Cardiac ventricle fibroblast (primary cell): ENCODE results near the gene CT45A8. TPM values are rescaled to one million over a fixed set of nuclear protein-coding genes. Genes with fewer than 3 reads are reported as not detected.

Experiments
- total RNA-seq: library from RNA; depleted of rRNA; stranded (reverse); fragments of >200 nt; gene quantifications from 2 replicates; pipeline ENCODE4 v1.2.3, GENCODE V29; 2015

CT45A8 gene
- total RNA-seq, result not detected in 2 replicates

DNA sequence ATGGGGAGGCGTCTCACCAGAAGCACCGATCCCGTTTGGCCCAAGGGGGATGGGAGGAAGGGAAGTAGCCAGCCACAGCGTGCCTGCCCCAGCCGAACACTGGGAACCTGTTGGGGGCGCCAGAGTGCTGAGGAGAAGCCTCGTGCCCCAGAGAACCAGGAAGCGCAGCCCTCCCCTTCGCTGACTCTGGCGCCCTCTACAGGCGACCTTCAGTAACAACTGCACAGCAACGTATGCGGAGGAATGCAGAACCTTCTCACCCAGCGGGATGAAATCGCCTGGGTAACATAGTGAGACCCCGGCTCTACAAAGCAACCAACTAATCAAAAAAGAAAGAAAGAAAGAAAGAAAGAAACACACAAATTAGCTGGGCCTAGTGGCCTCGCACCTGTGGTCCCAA is at the start of gene CT45A8:
Gene CT45A8 (minus strand): TSS at position 101 of the 400 bp plus-strand sequence. CDS start 3,755 bp downstream, outside the sequence.

DNA sequence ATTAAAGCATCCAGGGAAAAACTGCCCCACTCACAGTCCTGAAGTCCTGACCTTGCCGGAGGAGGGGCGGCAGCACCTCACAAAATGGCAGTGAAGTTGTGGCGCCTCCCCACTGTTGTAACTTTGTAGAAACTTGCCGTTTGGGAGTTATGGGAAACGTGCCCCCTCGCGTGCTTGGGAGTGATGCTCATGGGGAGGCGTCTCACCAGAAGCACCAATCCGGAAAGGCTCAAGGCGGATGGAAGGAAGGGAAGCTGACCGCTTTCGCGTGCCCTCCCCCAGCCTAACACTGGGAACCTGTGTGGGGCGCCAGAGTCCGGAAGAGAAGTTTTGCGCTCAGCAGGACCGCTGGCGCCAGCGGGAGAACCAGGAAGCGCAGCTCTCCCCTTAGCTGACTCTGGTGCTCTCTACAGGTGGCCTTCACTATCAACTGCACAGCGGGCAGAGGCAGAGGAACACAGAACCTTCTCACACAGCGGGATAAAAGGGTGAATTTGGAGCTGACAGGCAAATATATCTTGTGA is 39.0 kb upstream of the CT45A8 start, which contains the start of the genes CT45A10 and SAGE1:
Gene CT45A10 (minus strand): TSS at position 151 of the 524 bp plus-strand sequence. CDS start 8,100 bp downstream, outside the sequence.
Gene SAGE1 (plus strand): TSS at position 423 of the 524 bp plus-strand sequence. CDS start 2,527 bp downstream, outside the sequence.

GRCh38 chrX:135871712-135872111 is 17.4 kb upstream of the CT45A8 start, which contains the start of gene CT45A9:
TSS of gene CT45A9 (minus strand) at chrX:135871812. CDS start at chrX:135868061, 3,751 bp downstream.

GRCh38 chrX:135837180-135837579 is 17.2 kb downstream of the CT45A8 start, which contains the start of gene CT45A7:
TSS of gene CT45A7 (minus strand) at chrX:135837280. CDS start at chrX:135833533, 3,747 bp downstream.

GRCh38 chrX:135819912-135820311 is 34.4 kb downstream of the CT45A8 start, which contains the start of gene CT45A2:
TSS of gene CT45A2 (minus strand) at chrX:135820012. CDS start at chrX:135816265, 3,747 bp downstream.

DNA sequence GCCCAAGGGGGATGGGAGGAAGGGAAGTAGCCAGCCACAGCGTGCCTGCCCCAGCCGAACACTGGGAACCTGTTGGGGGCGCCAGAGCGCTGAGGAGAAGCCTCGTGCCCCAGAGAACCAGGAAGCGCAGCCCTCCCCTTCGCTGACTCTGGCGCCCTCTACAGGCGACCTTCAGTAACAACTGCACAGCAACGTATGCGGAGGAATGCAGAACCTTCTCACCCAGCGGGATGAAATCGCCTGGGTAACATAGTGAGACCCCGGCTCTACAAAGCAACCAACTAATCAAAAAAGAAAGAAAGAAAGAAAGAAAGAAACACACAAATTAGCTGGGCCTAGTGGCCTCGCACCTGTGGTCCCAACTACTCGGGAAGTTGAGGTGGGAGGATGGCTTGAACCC is 51.7 kb downstream of the CT45A8 start, which contains the start of gene CT45A6:
Gene CT45A6 (minus strand): TSS at position 101 of the 400 bp plus-strand sequence. CDS start 3,794 bp downstream, outside the sequence.

Other genes with a start within 250 kb of the CT45A8 start
- not detected in 2 replicates for gene CT45A1, start 140.9 kb downstream of the CT45A8 start, total RNA-seq
- not detected in 2 replicates for gene CT45A3, start 86.3 kb downstream of the CT45A8 start, total RNA-seq
- gene CT45A5, start 69.0 kb downstream of the CT45A8 start, total RNA-seq, result not detected in 2 replicates
- not detected in 2 replicates for gene CT45A6, start 51.8 kb downstream of the CT45A8 start, total RNA-seq
- gene CT45A2, start 34.5 kb downstream of the CT45A8 start, total RNA-seq, result not detected in 2 replicates
- not detected in 2 replicates for gene CT45A7, start 17.3 kb downstream of the CT45A8 start, total RNA-seq
- gene CT45A9, start 17.3 kb upstream of the CT45A8 start, total RNA-seq, result not detected in 2 replicates
- gene CT45A10, start 38.9 kb upstream of the CT45A8 start, total RNA-seq, result not detected in 2 replicates
- gene SAGE1, start 39.2 kb upstream of the CT45A8 start, total RNA-seq, result not detected in 2 replicates
- gene MMGT1, start 119.5 kb upstream of the CT45A8 start, total RNA-seq, result 16.2 and 19.1 TPM in 2 replicates
- 9.4 and 10.0 TPM in 2 replicates for gene SLC9A6, start 130.9 kb upstream of the CT45A8 start, total RNA-seq